Embryonic facial prominence (tissue), 1 donor: ENCODE data around the gene FYN.

ENCODE experiments used
- DNase-seq: peaks from one replicate; pipeline ENCODE4 v3.0.0-alpha.2; 2016; ENCODE audit errors: extremely low spot score

FYN gene

DNA sequence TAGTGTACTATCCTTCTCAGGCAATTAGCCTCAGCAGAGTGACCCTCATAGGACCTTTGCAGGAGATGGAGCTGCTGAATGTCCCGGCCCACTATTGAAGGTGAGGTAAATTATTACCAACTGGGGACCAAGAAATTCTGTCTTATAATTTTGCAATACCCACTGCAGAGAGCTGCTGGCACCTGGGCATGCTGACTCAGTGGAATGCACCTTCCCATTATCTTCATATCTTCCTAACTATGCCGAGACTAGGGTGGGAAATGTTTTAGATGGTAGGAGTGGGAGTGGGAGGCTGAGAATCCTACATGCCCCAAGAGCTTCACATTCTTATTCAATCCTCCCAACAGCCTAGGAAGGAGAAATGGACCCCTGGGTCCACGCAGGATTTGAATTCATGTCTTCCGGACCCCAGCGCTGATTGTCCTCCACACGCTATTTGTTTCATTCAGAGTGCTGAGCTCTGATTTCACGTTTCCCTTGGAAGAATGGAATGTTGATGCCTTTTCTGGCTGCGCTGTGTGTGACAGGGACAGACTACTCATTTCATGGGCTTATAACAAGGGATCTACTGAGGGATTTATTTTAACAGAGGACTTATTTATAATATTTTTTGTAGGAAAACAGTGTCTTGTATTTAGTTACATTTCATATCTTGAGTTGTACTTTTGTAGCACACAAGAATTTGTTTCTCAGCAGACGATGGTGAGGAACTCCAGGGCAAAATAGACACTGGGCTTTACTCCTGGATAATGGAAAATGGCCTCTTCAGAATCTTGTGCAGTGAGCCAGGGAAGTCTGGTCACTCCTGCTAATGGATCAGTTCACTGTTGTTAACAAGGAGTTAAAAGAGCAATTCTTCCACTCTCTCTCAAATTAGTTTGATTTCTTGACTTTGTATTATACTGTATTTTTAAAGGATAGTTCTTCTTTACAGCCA lies 66.4 kb downstream of the FYN start:
- no peak for DNase-seq

GRCh38 chr6:111806165-111806547 lies 67.1 kb downstream of the FYN start:
- no peak for DNase-seq

GRCh38 chr6:111805511-111806164 lies 67.6 kb downstream of the FYN start:
- DNase-seq = no peak

DNA sequence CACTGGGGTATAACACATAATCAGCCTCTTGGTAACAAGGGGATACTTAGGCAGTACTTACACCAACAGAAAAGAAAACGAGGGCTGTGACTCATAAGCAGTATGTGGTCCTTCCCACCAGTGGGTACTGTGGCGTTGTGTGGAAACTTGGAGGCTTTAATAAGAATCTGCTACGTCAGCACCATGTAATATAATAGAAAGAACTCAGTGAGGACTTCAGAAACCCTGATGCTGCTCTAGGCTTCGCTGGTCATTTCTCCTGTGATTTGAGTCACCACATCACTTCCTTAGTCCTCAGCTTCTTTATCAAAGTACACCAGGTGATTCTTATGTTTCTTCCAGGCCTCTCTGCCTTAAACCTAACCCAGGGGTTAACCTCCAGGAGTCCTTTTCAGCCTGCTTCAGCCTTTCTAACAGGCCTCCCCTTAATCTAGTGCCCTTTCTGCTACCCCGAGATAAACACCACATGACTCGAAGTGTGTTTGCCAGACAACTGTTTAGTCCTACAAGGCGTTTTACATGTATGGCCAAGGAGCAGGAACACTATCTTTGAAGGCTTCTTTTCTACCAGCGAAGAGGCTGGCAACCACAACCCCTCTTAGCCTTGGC lies 68.5 kb downstream of the FYN start:
- DNase-seq = no peak

GRCh38 chr6:111803804-111804203 lies 69.4 kb downstream of the FYN start:
- DNase-seq = no peak

DNA sequence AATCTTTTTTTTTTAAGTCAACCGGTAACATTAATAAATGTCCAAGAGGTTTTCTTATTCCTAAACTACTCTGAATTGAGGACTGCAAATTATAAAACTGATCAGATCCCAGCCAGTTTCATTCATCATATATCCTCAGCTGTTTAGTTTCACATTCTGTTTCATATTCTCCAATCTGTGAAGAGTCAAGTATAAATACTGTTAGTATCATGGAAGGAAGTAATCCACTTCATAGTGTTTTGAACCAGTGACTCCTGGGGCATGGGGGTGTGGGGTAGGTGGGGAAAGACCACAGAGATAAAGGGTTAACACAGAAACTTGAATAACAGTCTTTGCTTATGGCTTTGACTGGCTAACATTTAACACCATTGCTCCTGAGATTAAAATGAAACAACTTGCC lies 69.9 kb downstream of the FYN start:
- DNase-seq = no peak

DNA sequence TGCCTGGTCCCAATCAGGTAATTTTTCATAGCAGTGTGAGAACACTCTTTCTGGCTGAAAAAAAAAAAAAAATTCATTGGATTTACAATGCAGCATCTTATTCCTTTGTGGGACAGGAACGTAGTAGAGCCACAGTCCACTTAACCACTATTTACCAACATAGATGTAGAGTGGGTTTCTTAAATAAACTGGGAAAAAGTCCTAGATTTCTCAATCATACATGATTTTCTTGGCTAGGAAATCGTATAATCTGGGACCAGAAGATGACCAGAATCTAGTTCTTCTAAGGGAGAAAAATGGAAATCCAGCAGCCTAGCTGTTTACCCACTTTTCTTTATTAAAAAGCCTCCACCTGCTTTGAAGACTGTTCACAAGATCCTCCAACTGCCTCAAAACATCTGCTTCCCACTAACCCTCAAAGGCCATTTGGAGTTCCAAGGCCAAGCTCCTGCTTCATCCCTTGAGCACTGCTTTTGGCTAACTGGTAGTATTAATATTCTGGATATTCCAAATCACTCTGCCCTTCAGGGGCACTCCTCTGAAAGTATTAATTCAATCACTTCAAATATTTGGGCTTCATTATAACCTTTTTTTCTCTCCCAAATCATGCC lies 70.4 kb downstream of the FYN start:
- DNase-seq = no peak

DNA sequence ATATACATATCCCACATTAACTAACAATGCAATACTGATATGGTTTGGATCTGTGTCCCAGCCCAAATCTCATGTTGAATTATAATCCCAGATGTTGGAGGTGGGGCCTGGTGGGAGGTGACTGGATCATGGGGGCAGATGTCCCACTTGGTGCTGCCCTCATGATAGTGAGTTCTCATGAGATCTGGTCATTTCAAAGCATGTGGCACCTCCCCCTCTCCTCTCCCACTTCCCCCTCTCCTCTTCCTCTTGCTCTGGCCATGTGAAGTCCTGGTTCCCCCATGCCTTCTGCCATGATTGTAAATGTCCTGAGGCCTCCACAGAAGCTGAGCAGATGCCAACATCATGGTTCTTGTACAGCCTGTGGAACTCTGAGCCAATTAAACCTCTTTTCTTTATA lies 71.2 kb downstream of the FYN start:
- no peak for DNase-seq

DNA sequence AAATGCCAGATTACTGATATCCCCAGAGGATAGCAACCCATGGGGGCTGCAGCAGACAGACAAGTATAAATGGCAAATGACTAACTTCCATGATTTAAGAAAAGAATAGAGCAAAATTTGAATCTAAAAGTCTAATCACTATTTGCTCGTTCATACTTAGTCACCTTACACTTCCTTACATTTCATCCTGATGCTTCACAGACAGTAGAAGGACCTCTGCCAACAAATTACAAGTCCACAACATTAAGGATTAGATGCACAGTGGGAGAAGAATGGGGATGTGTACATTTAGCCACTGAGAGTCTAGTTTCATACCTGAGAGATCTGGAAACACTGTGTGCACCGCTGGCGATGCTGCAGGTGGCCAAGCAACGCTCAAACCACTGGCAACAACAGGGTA lies 72.4 kb downstream of the FYN start:
- no peak for DNase-seq

DNA sequence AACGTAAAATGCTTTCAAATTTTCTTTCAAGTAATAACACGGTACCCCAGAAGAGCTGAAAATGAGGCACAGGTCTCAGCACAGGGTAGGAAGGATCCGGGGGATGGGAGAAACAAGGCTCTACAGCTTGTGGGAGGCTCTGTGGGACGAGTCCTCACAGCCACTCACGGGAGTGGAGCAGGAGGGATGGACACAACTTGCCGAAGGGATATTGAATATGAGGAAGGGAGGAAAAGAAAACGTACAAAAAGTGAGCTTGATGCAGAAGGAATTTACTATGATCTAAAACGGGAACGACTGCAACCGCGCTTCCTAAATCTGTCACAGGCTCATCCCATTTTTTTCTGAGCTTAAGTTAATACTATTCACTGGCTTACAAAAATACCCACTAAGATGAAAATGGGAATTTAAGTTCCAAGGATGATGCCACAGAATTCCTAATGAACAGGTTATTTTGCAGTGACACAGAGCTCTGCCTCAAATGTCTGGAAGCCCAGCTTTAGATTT lies 72.9 kb downstream of the FYN start:
- DNase-seq = no peak

- DNase-seq = no peak
These were observed 73.5 kb downstream of the FYN start for GRCh38 chr6:111799576-111800258.

- DNase-seq = no peak
These were observed 74.9 kb downstream of the FYN start for GRCh38 chr6:111798281-111798725.

DNA sequence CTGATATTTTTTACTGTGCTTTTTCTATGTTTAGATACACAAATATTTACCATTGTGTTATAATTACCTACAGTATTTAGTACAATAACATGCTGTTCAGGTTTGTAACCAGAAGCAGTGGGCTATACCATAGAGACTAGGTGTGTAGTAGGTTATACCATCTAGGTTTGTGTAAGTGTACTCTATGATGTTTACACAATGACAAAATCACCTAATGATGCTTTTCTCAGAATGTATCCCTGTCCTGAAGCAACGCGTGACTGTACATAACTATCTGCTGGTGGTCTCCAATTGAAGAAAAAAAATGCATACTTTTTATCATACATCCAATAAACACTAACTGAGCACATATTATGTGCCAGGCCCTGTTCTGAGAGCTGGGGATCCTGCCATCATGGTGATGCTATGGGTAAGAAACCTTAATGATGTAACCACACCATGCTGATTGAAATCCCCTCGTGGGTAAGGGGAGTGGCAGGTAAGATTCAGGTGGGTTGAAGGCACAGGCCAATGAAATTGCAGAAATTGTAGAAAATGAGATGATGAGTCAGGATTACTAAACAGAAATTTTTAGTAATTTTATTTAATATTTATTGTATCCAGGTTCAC lies 76.8 kb downstream of the FYN start:
- DNase-seq = no peak

DNA sequence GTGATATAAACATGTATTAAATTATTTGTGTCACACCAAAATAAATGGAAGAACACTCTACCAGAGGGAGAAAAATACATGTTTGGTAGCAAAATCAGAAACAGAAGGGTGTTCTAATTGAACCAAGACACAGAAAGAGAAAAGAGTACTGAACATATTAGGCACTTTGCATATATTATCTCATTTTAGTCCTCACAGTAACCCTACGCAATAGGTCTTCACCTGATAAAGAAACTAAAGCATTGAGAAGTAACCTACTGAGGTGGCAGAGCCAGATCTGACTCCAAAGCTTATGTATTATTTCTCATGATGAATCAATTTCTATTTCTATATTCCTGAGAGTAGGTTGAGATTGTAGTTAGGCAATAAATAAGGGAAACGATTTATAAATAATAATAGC lies 77.7 kb downstream of the FYN start:
- DNase-seq = no peak

DNA sequence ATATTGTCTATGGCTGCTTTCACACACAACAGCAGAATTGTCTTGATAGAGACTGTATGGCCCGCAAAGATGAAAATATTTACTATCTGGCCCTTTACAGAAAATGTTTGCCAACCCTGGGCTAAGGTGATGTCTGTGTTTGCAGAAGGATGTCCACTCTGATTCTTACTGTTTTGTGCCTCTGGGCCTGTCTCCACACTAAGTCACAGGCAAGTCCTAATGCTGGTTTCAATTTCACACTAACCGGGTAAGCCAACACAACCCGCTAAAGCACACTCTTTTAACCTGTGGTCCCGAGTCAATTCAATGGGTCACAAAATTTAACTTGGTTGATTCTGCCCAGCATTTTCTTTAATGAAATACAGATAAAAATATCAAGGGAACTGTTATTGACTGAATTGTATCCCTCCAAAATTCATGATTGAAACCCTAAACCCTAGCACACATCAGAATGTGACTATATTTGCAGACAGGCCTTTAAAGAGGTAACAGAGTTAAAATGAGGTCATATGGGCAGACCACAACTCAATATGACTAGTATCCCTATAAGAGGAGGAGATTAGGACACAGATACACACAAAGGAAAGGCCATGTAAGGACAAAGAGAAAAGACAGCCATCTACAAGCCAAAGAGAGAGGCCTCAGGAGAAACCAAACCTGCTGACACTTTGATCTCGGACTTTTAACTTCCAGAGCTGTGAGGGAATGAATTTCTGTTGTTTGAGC lies 78.4 kb downstream of the FYN start:
- DNase-seq = no peak

- DNase-seq = no peak
These were observed 79.0 kb downstream of the FYN start for GRCh38 chr6:111794300-111794699.

GRCh38 chr6:111793711-111794111 lies 79.5 kb downstream of the FYN start:
- no peak for DNase-seq

GRCh38 chr6:111792914-111793700 lies 80.1 kb downstream of the FYN start:
- no peak for DNase-seq

- no peak for DNase-seq
These were observed 81.0 kb downstream of the FYN start for GRCh38 chr6:111792241-111792640.

DNA sequence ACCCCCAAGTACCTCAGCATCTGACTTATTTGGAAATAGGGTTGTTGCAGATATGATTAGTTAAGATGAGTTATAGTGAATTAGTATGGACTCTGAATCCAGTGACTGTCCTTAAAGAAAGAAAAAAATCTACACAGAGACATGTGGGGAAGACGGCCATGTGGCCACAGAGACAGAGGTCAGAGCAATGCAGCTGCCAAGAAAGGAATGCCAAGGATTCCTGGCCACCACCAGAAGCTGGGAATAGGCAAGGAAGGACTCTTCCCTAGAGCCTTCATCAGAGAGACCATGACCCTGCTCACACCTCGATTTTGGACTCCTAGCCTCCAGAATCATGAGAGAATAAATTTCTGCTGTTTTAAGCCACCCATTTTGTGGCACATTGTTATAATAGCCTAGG lies 81.8 kb downstream of the FYN start:
- no peak for DNase-seq
